PC-9 (cell line): ENCODE data around the gene SLC10A7. TPM values are rescaled to one million over a fixed set of nuclear protein-coding genes. Genes with fewer than 3 reads are reported as not detected.

ENCODE experiments used
- BruUV-seq: library from RNA; stranded (reverse); fragments of 400-500 nt; replicated peaks from 2 replicates; lab custom pipeline; 2021; lab: Mats Ljungman, UMichigan
- CTCF ChIA-PET: fragments of 300-600 bp; sonication (Branson Sonifier 250); formaldehyde crosslinking; loops from one replicate; lab custom pipeline; 2022; ENCODE audit warnings: antibody characterized with exemption; lab: Charles Lee
- POLR2A ChIA-PET: fragments of 300-600 bp; sonication (Branson Sonifier 250); formaldehyde crosslinking; loops from one replicate; lab custom pipeline; 2022; ENCODE audit warnings: antibody characterized with exemption; ENCODE audit not compliant: unreplicated experiment; lab: Charles Lee
- DNase-seq, 2 experiments: peaks; one replicate each; pipeline versions ENCODE4 v3.0.0 to v3.0.0-alpha.2; 2015 to 2022; ENCODE audit warnings: mixed read lengths in 1 of 2
- H2AFZ ChIP-seq: fragments of 200-600 bp; sonication (generic); 2 replicates; pipeline ENCODE4 v1.8.1; 2017; ENCODE audit warnings: antibody characterized with exemption
- H3F3A ChIP-seq: fragments of 200-600 bp; sonication (generic); 2 replicates; pipeline ENCODE4 v1.8.1; 2017; ENCODE audit warnings: antibody characterized with exemption, mild to moderate bottlenecking, low read depth; ENCODE audit not compliant: insufficient read depth
- H3K27ac ChIP-seq: fragments of 200-600 bp; sonication (generic); 2 replicates; pipeline ENCODE4 v1.6.1; 2016; ENCODE audit warnings: mixed run types
- H3K27me3 ChIP-seq: fragments of 200-600 bp; sonication (generic); 2 replicates; pipeline ENCODE4 v1.6.1; 2016; ENCODE audit warnings: low read depth, mixed run types; ENCODE audit not compliant: insufficient read depth
- H3K36me3 ChIP-seq: fragments of 200-600 bp; sonication (generic); 2 replicates; pipeline ENCODE4 v1.6.1; 2016; ENCODE audit warnings: low read depth, mixed run types
- H3K4me1 ChIP-seq: fragments of 200-600 bp; sonication (generic); replicated peaks from 2 replicates; pipeline ENCODE4 v1.6.1; 2016; ENCODE audit warnings: mixed run types; ENCODE audit not compliant: insufficient read depth
- H3K4me2 ChIP-seq: fragments of 200-600 bp; sonication (generic); 2 replicates; pipeline ENCODE4 v1.6.1; 2017; ENCODE audit warnings: mixed run types
- H3K4me3 ChIP-seq: fragments of 200-600 bp; sonication (generic); 2 replicates; pipeline ENCODE4 v1.6.1; 2016; ENCODE audit warnings: mixed run types
- H3K79me2 ChIP-seq: fragments of 200-600 bp; sonication (generic); 2 replicates; pipeline ENCODE4 v1.6.1; 2017; ENCODE audit warnings: low read depth, mixed run types
- H3K9me2 ChIP-seq: fragments of 200-600 bp; sonication (generic); 2 replicates; pipeline ENCODE4 v1.8.1; 2017; ENCODE audit warnings: mild to moderate bottlenecking; ENCODE audit not compliant: insufficient read depth
- H3K9me3 ChIP-seq: fragments of 200-600 bp; sonication (generic); 2 replicates; pipeline ENCODE4 v1.8.1; 2016; ENCODE audit warnings: low read depth; ENCODE audit not compliant: insufficient read depth
- H4K20me1 ChIP-seq: fragments of 200-600 bp; sonication (generic); 2 replicates; pipeline ENCODE4 v1.8.1; 2017; ENCODE audit not compliant: insufficient read depth
- CTCF ChIP-seq: fragments of 200-600 bp; sonication (generic); conservative IDR thresholded peaks from 2 replicates; pipeline ENCODE4 v1.6.1; 2017; ENCODE audit warnings: mixed run types, antibody characterized with exemption, mild to moderate bottlenecking, moderate library complexity
- EZH2 ChIP-seq: fragments of 200-600 bp; sonication (generic); IDR thresholded peaks from 2 replicates; pipeline ENCODE4 v1.8.0; 2017; ENCODE audit warnings: antibody characterized with exemption, low read depth
- intact Hi-C: fragments of 100-400 bp; cut with micrococcal nuclease; formaldehyde crosslinking; loops from one replicate; pipeline ENCODE4 v1.10.0; 2022; ENCODE audit not compliant: unreplicated experiment
- total RNA-seq: library from RNA; stranded (reverse); gene quantifications from 2 replicates; pipeline ENCODE4 v1.2.3, GENCODE V29; 2021

Gene SLC10A7
- total RNA-seq, 1 experiment from 2014 or later: 11.4 TPM

DNA sequence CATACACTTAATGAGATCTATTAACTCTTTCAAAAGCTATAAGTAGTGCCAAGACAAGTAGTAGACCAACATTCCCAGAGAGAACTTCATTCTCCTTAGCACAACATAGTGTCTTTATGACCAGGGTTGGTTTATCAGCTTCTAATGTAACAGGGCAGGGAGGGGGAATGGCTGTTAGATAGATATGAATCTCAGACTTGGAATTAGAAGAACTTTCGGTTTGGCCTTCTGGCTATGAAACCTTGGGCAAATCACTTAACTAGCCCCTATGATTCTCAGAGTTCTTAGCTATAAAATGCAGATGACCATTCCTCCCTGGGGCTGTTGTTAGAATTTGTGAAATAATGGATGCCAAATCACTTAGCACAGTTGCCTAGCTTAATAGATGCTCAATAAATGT, 132.2 kb downstream of the SLC10A7 start:
- CTCF ChIA-PET: no interaction called here
- Histone ChIP-seq H3K36me3 (no peaks in the 10 kb centered on the region), H3K27ac (no peak overlapping the region), H4K20me1 (no peaks in the 10 kb centered on the region), H3K4me3 (no peak overlapping the region), H3K4me1 (no peaks in the 10 kb centered on the region), H3K9me2 (no peaks in the 10 kb centered on the region), H3F3A (no peaks in the 10 kb centered on the region), H3K79me2 (no peaks in the 10 kb centered on the region), H3K27me3 (no peaks in the 10 kb centered on the region), H2AFZ (no peak overlapping the region), H3K4me2 (no peak overlapping the region), H3K9me3 (no peaks in the 10 kb centered on the region)
- intact Hi-C loops: no loop called here
- TF ChIP-seq EZH2 (no peak), CTCF (no peak)
- no TSS peak for BruUV-seq
- no peak for DNase-seq
- POLR2A ChIA-PET: no interaction called here

DNA sequence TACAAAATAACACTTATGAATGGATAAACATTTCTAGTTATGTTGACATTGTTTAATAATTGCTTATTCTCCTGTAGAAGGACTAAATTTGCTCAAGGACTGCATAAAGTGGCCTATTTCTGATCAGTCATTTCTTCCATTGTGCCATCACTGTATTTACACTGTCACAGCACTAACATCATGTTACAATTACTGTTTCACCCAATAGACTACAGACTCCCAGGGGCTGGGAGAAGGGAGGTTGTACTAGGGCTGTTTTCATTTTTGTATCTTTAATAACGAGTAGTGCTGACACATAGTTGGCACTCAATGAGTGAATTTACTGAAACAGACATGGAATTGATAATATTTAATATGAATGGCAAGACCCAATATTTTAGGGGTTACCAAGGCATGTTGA, 139.5 kb downstream of the SLC10A7 start:
- no peak for DNase-seq
- no peak for TF ChIP-seq EZH2
- TF ChIP-seq CTCF: no peak
- no TSS peak for BruUV-seq
- H3K4me3 ChIP-seq: no peak overlapping the region
- no peaks in the 10 kb centered on the region for H3K9me3 ChIP-seq
- H3K4me1 ChIP-seq: no peaks in the 10 kb centered on the region
- H4K20me1 ChIP-seq: no peaks in the 10 kb centered on the region
- CTCF ChIA-PET: no interaction called here
- H3K79me2 ChIP-seq: no peaks in the 10 kb centered on the region
- no peaks in the 10 kb centered on the region for H3K36me3 ChIP-seq
- POLR2A ChIA-PET: no interaction called here
- H3K4me2 ChIP-seq: no peak overlapping the region
- no peaks in the 10 kb centered on the region for H3F3A ChIP-seq
- intact Hi-C loops: no loop called here
- no peaks in the 10 kb centered on the region for H3K9me2 ChIP-seq
- H2AFZ ChIP-seq: no peak overlapping the region
- H3K27ac ChIP-seq: no peak overlapping the region
- H3K27me3 ChIP-seq: no peaks in the 10 kb centered on the region

DNA sequence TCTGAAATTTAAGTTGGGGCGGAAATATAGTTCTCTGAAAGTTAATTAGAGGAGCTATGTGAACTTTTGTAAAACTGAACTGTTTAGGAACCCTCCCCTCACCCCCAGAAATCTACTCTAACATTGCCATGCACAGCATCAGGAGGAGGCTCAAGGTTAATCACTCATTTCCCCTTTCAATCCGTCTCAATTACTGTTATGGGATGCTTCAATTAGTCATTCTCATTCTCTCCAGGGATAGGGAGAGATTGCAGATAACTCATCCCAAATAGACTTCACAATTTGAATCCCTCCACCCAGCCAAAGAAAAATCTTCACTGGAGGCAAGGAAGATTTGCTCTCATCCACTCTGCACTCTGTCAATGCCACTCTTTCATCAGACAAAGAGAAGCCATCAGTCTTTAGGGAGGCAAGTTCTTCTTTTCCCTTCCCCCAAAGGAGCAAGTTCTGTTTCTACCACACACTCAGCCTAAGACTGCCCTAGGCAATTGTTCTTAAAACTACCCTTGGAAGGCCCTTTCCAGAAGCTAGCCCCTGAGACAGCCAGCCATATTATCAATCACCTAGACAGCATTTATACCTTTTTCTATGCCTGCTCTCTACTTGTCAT, 140.4 kb downstream of the SLC10A7 start:
- H4K20me1 ChIP-seq: no peaks in the 10 kb centered on the region
- CTCF ChIA-PET: interaction anchor here (0.6 kb wide), 1 partner anchor 496 kb away, joined by 4 read pairs; no protein-coding TSS in a partner anchor

More for the DNA sequence above, 140.4 kb downstream of the SLC10A7 start:
- no peaks in the 10 kb centered on the region for H3K79me2 ChIP-seq
- no peaks in the 10 kb centered on the region for H3K9me3 ChIP-seq
- no peaks in the 10 kb centered on the region for H3K9me2 ChIP-seq
- H3K36me3 ChIP-seq: no peaks in the 10 kb centered on the region
- no TSS peak for BruUV-seq
- no peak for TF ChIP-seq EZH2
- no peak for TF ChIP-seq CTCF
- no peaks in the 10 kb centered on the region for H3K4me1 ChIP-seq
- no peak overlapping the region for H3K4me2 ChIP-seq
- DNase-seq: no peak
- intact Hi-C loops: no loop called here
- no peaks in the 10 kb centered on the region for H3K27me3 ChIP-seq
- H3F3A ChIP-seq: no peaks in the 10 kb centered on the region
- POLR2A ChIA-PET: no interaction called here
- H3K27ac ChIP-seq: no peak overlapping the region
- H3K4me3 ChIP-seq: no peak overlapping the region
- no peak overlapping the region for H2AFZ ChIP-seq
